Measurements from ENCODE around the gene KANK4. TPM values are rescaled to one million over a fixed set of nuclear protein-coding genes. Genes with fewer than 3 reads are reported as not detected.

KANK4 gene
- total and polyA plus RNA-seq, 2 of the 8 experiments (the other 6 are each of a cell fraction or from before 2014, with no cell fraction given), result 0.22 to 0.26 TPM

- H4K20me1 ChIP-seq (replicated peaks in 1 of 2; ENCODE audit: control insufficient read depth in 1 of 2, insufficient read depth in 2 of 2, low read length in 2 of 2), result no peaks in the 10 kb centered on the region
- no peak overlapping the region for H3K4ac ChIP-seq (replicated peaks; ENCODE audit: insufficient read length, low read depth, low read length)
- no peaks in the 10 kb centered on the region for H3K27me3 ChIP-seq (replicated peaks in 1 of 4; ENCODE audit: control insufficient read depth in 3 of 4, extremely low read depth in 1 of 4, insufficient read depth in 3 of 4, low read length in 3 of 4)
- TF ChIP-seq TAF7 (optimal IDR thresholded peaks at IDR 0.05; ENCODE audit: borderline replicate concordance, low read depth, low read length) (no peak), POLR2A (IDR thresholded peaks at IDR 0.05; ENCODE audit: control extremely low read depth in 1 of 2, low read depth in 2 of 2, low read length in 2 of 2) (no peak), TAF1 (IDR thresholded peaks at IDR 0.05; ENCODE audit: low read depth, low read length) (no peak), BRCA1 (IDR thresholded peaks at IDR 0.05; ENCODE audit: low read depth, low read length) (no peak), EP300 (IDR thresholded peaks at IDR 0.05; ENCODE audit: borderline replicate concordance in 1 of 2, low read depth in 2 of 2, low read length in 2 of 2) (no peak), MAX (IDR thresholded peaks at IDR 0.05) (no peak), NANOG (IDR thresholded peaks at IDR 0.05; ENCODE audit: insufficient read depth, low read depth, low read length, poor library complexity, severe bottlenecking) (no peak), SP4 (IDR thresholded peaks at IDR 0.05; ENCODE audit: low read length) (no peak), SIRT6 (IDR thresholded peaks at IDR 0.05; ENCODE audit: low read length) (no peak), EZH2 (IDR thresholded peaks at IDR 0.05; ENCODE audit: low read depth, low read length, severe bottlenecking) (no peak), JUN (IDR thresholded peaks at IDR 0.05; ENCODE audit: low read depth, low read length) (no peak), CREB1 (IDR thresholded peaks at IDR 0.05) (no peak), CBX8 (IDR thresholded peaks at IDR 0.05; ENCODE audit: borderline replicate concordance, low read depth, low read length) (no peak)
- H2AK5ac ChIP-seq (ENCODE audit: low read depth, low read length), result no peak overlapping the region
- no peak overlapping the region for H2BK5ac ChIP-seq (ENCODE audit: low read depth, low read length)
- CTCF ChIA-PET (ENCODE audit: partially characterized antibody), result interaction anchor here (0.9 kb wide), 1 partner anchor 186 kb away, joined by 3 read pairs; no protein-coding TSS in a partner anchor
- H2BK20ac ChIP-seq (ENCODE audit: low read length), result no peak overlapping the region
- H3K4me1 ChIP-seq (replicated peaks in 1 of 4; ENCODE audit: control insufficient read depth in 3 of 4, insufficient read depth in 4 of 4, low read length in 3 of 4), result no peaks in the 10 kb centered on the region
- H2BK12ac ChIP-seq (ENCODE audit: low read depth, low read length), result no peak overlapping the region
- POLR2A ChIA-PET (ENCODE audit: partially characterized antibody), result no interaction called here
- 88% methylated on average over 4 of the region's 4 CpGs; no CpG with 5 or more reads in 1 of the 2 experiments for WGBS, 2 experiments (ENCODE audit: extremely low coverage in 1 of 2, insufficient coverage in 1 of 2, insufficient read length in 1 of 2, insufficient replicate concordance in 2 of 2, low coverage in 1 of 2, low lambda C conversion rate in 2 of 2, missing lambda C conversion rate in 1 of 2)
- no peak overlapping the region for H3K14ac ChIP-seq (ENCODE audit: insufficient read length)
- no peak overlapping the region for H2BK15ac ChIP-seq (ENCODE audit: low read length)
- no peaks in the 10 kb centered on the region for H3K36me3 ChIP-seq (ENCODE audit: control insufficient read depth in 2 of 4, insufficient read depth in 4 of 4, low read length in 3 of 4)
- DNase-seq (ENCODE audit: low read depth in 1 of 2, low spot score in 2 of 2), result no peak
- FAIRE-seq, result no peak
- no peak overlapping the region for H2AFZ ChIP-seq (ENCODE audit: low read length)
- no peak overlapping the region for H3K27ac ChIP-seq (ENCODE audit: low read depth, low read length)
- H3K79me1 ChIP-seq (ENCODE audit: low read depth, low read length), result no peaks in the 10 kb centered on the region
- no peak overlapping the region for H2BK120ac ChIP-seq (replicated peaks; ENCODE audit: low read depth, low read length)
- no peak overlapping the region for H3K4me2 ChIP-seq (ENCODE audit: insufficient read depth in 1 of 2, low read depth in 2 of 2, low read length in 2 of 2)
- H4K5ac ChIP-seq (ENCODE audit: insufficient read length, low read depth, low read length), result no peak overlapping the region
- H3K4me3 ChIP-seq (ENCODE audit: extremely low read depth in 1 of 4, insufficient read depth in 2 of 4, low read depth in 3 of 4, low read length in 4 of 4), result no peak overlapping the region
- H3K56ac ChIP-seq (replicated peaks; ENCODE audit: insufficient read length, low read depth, low read length), result no peak overlapping the region
- no peak overlapping the region for H3K18ac ChIP-seq (ENCODE audit: extremely low read depth, low read length)
- no peak overlapping the region for H4K91ac ChIP-seq (replicated peaks; ENCODE audit: insufficient read length, low read length)
- no peaks in the 10 kb centered on the region for H3K9me3 ChIP-seq (ENCODE audit: insufficient read depth in 2 of 2, low read depth in 1 of 2, low read length in 1 of 2)
- H4K8ac ChIP-seq (ENCODE audit: extremely low read depth, insufficient read depth, low read length), result no peak overlapping the region; the same call in 1 of the 2 replicates
- H3K23me2 ChIP-seq (ENCODE audit: low read depth, low read length), result no peaks in the 10 kb centered on the region
- no peaks in the 10 kb centered on the region for H3K79me2 ChIP-seq (ENCODE audit: control insufficient read depth in 1 of 2, insufficient read depth in 2 of 2, low read length in 2 of 2)
- no peak overlapping the region for H3K23ac ChIP-seq (ENCODE audit: insufficient read length)
- no peak overlapping the region for H3K9ac ChIP-seq (replicated peaks in 1 of 4; ENCODE audit: extremely low read depth in 1 of 4, low read depth in 3 of 4, low read length in 3 of 4)
These were observed 42.2 kb upstream of the KANK4 start for GRCh38 chr1:62361431-62361830.

Data from H1 (cell line).